ENCODE results near the gene PFAS.

GRCh38 chr17:8249621-8250500 is 772 bp downstream of the PFAS start:
- TF ChIP-seq GATA2 (IDR thresholded peaks at IDR 0.05; ENCODE audit: low read depth, low read length) (no peak), GATA3 (IDR thresholded peaks at IDR 0.05; ENCODE audit: low read depth, low read length) (no peak)
